H9 (cell line): ENCODE data around the gene IL16. TPM values are rescaled to one million over a fixed set of nuclear protein-coding genes. Genes with fewer than 3 reads are reported as not detected.

Source experiments
- DNase-seq: peaks from one replicate; pipeline ENCODE4 v3.0.0-alpha.2; 2017
- H2AFZ ChIP-seq: one replicate; pipeline ENCODE4 v1.6.1; 2013; ENCODE audit warnings: mild to moderate bottlenecking, low read length, control low read depth, moderate library complexity
- H2AK5ac ChIP-seq: 2 replicates; pipeline ENCODE4 v1.6.1; 2013; ENCODE audit warnings: low read length, control low read depth, mixed read lengths; ENCODE audit not compliant: insufficient read length
- H2BK120ac ChIP-seq: one replicate; pipeline ENCODE4 v1.6.1; 2013; ENCODE audit warnings: low read depth, mild to moderate bottlenecking, low read length, control low read depth, inconsistent platforms; ENCODE audit not compliant: poor library complexity, severe bottlenecking
- H2BK12ac ChIP-seq: 2 replicates; pipeline ENCODE4 v1.6.1; 2013; ENCODE audit warnings: low read length, control low read depth, mixed read lengths, low read depth; ENCODE audit not compliant: insufficient read length
- H2BK15ac ChIP-seq: 2 replicates; pipeline ENCODE4 v1.6.1; 2013; ENCODE audit warnings: low read depth, low read length, control low read depth
- H2BK20ac ChIP-seq: one replicate; pipeline ENCODE4 v1.6.1; 2013; ENCODE audit warnings: low read depth, mild to moderate bottlenecking, low read length, control low read depth, inconsistent platforms; ENCODE audit not compliant: poor library complexity, severe bottlenecking
- H2BK5ac ChIP-seq: 2 replicates; pipeline ENCODE4 v1.6.1; 2013; ENCODE audit warnings: low read length, control low read depth, mixed read lengths; ENCODE audit not compliant: insufficient read length
- H3K14ac ChIP-seq: 2 replicates; pipeline ENCODE4 v1.6.1; 2013; ENCODE audit warnings: low read length, control low read depth; ENCODE audit not compliant: insufficient read depth
- H3K18ac ChIP-seq: 2 replicates; pipeline ENCODE4 v1.6.1; 2013; ENCODE audit warnings: low read depth, mild to moderate bottlenecking, mixed read lengths, low read length, control low read depth; ENCODE audit not compliant: insufficient read length
- H3K23ac ChIP-seq: 2 replicates; pipeline ENCODE4 v1.6.1; 2013; ENCODE audit warnings: low read length, control low read depth, mixed read lengths, low read depth; ENCODE audit not compliant: insufficient read length
- H3K23me2 ChIP-seq: 2 replicates; pipeline ENCODE4 v1.6.1; 2013; ENCODE audit warnings: low read depth, mild to moderate bottlenecking, mixed read lengths, low read length, control low read depth; ENCODE audit not compliant: insufficient read length, poor library complexity, severe bottlenecking
- H3K27ac ChIP-seq: 2 replicates; pipeline ENCODE4 v1.5.1; 2013; ENCODE audit warnings: low read length, control low read depth, mixed read lengths, low read depth; ENCODE audit not compliant: insufficient read length
- H3K27me3 ChIP-seq: 2 replicates; pipeline ENCODE4 v1.6.1; 2013; ENCODE audit warnings: low read length, control low read depth, inconsistent platforms; ENCODE audit not compliant: insufficient read depth
- H3K4ac ChIP-seq: 2 replicates; pipeline ENCODE4 v1.6.1; 2013; ENCODE audit warnings: low read depth, mild to moderate bottlenecking, control low read depth, inconsistent platforms, low read length, moderate library complexity
- H3K4me1 ChIP-seq: 2 replicates; pipeline ENCODE4 v1.6.1; 2013; ENCODE audit warnings: low read length, control low read depth, inconsistent platforms; ENCODE audit not compliant: insufficient read depth
- H3K4me2 ChIP-seq: 2 replicates; pipeline ENCODE4 v1.6.1; 2013; ENCODE audit warnings: low read length, control low read depth, mixed read lengths; ENCODE audit not compliant: insufficient read length, insufficient read depth
- H3K56ac ChIP-seq: 2 replicates; pipeline ENCODE4 v1.6.1; 2013; ENCODE audit warnings: low read depth, mild to moderate bottlenecking, mixed read lengths, low read length, control low read depth; ENCODE audit not compliant: insufficient read length
- H3K79me1 ChIP-seq: 2 replicates; pipeline ENCODE4 v1.6.1; 2013; ENCODE audit warnings: low read depth, mild to moderate bottlenecking, moderate library complexity, low read length, control low read depth, inconsistent platforms; ENCODE audit not compliant: insufficient read depth, poor library complexity, severe bottlenecking
- H3K79me2 ChIP-seq: 2 replicates; pipeline ENCODE4 v1.6.1; 2013; ENCODE audit warnings: low read length, control low read depth, inconsistent platforms; ENCODE audit not compliant: insufficient read depth
- H3K9ac ChIP-seq: 2 replicates; pipeline ENCODE4 v1.6.1; 2013; ENCODE audit warnings: low read length, control low read depth, mixed read lengths; ENCODE audit not compliant: insufficient read length; ENCODE audit errors: extremely low read depth
- H3K9me3 ChIP-seq: one replicate; pipeline ENCODE4 v1.6.1; 2013; ENCODE audit warnings: low read depth, low read length, inconsistent platforms; ENCODE audit not compliant: control insufficient read depth
- H3T11ph ChIP-seq: one replicate; pipeline ENCODE4 v1.6.1; 2013; ENCODE audit warnings: mild to moderate bottlenecking, low read length, control low read depth, inconsistent platforms
- H4K20me1 ChIP-seq: one replicate; pipeline ENCODE4 v1.6.1; 2013; ENCODE audit not compliant: control insufficient read depth, insufficient read length, insufficient read depth
- H4K5ac ChIP-seq: 2 replicates; pipeline ENCODE4 v1.6.1; 2013; ENCODE audit warnings: low read depth, mild to moderate bottlenecking, mixed read lengths, low read length, control low read depth; ENCODE audit not compliant: insufficient read length
- H4K8ac ChIP-seq: replicated peaks from 2 replicates; pipeline ENCODE4 v1.6.1; 2013; ENCODE audit warnings: low read length, control low read depth, mixed read lengths, low read depth; ENCODE audit not compliant: insufficient read length
- H4K91ac ChIP-seq: 2 replicates; pipeline ENCODE4 v1.6.1; 2013; ENCODE audit warnings: low read depth, mild to moderate bottlenecking, moderate library complexity, mixed read lengths, low read length, control low read depth; ENCODE audit not compliant: insufficient read length
- H3K27ac Mint-ChIP-seq, 3 experiments: 2 replicates in 2 of 3; 3 replicates in 1 of 3; pipeline ENCODE4 v1.8.0; 2020 to 2021; ENCODE audit warnings: mixed read lengths in 3 of 3, mild to moderate bottlenecking in 1 of 3, moderate library complexity in 1 of 3
- H3K27me3 Mint-ChIP-seq: 2 replicates; pipeline ENCODE4 v1.8.0; 2021; ENCODE audit warnings: low read depth, mild to moderate bottlenecking, moderate library complexity, mixed read lengths
- H3K36me3 Mint-ChIP-seq, 3 experiments: 2 replicates in 2 of 3; 3 replicates in 1 of 3; pipeline ENCODE4 v1.8.0; 2020 to 2021; ENCODE audit warnings: low read depth in 3 of 3, mixed read lengths in 3 of 3; ENCODE audit not compliant: insufficient read depth in 1 of 3
- H3K4me1 Mint-ChIP-seq, 2 experiments: 2 replicates each; pipeline ENCODE4 v1.8.0; 2020; ENCODE audit warnings: mixed read lengths in 2 of 2
- H3K4me3 Mint-ChIP-seq, 2 experiments: 2 replicates in 1 of 2; 3 replicates in 1 of 2; pipeline ENCODE4 v1.8.0; 2020 to 2021; ENCODE audit warnings: mild to moderate bottlenecking in 2 of 2, mixed read lengths in 2 of 2, moderate library complexity in 1 of 2
- H3K9me3 Mint-ChIP-seq, 2 experiments: 2 replicates in 1 of 2; 3 replicates in 1 of 2; pipeline ENCODE4 v1.8.0; 2020; ENCODE audit warnings: mild to moderate bottlenecking in 2 of 2, mixed read lengths in 2 of 2, moderate library complexity in 1 of 2
- CTCF ChIP-seq: fragments of 200-600 bp; sonication (generic); conservative IDR thresholded peaks from 3 replicates; pipeline ENCODE4 v1.8.0; 2021; ENCODE audit warnings: antibody characterized with exemption, mild to moderate bottlenecking
- WGBS: extraction: QIAGEN DNeasy Blood & Tissue Kit; methylation state at CpG from one replicate; pipeline ENCODE4 v1.1.7; 2013; ENCODE audit warnings: missing lambda C conversion rate, low lambda C conversion rate, mixed read lengths; ENCODE audit not compliant: insufficient read length; ENCODE audit errors: extremely low coverage; 5-methylcytosine and 5-hydroxymethylcytosine counted together
- total RNA-seq: library from RNA; stranded (reverse); gene quantifications from 2 replicates; pipeline ENCODE4 v1.2.1, GENCODE V29; 2021

The IL16 gene
- total RNA-seq, 1 experiment from 2014 or later = 0.28 TPM

DNA sequence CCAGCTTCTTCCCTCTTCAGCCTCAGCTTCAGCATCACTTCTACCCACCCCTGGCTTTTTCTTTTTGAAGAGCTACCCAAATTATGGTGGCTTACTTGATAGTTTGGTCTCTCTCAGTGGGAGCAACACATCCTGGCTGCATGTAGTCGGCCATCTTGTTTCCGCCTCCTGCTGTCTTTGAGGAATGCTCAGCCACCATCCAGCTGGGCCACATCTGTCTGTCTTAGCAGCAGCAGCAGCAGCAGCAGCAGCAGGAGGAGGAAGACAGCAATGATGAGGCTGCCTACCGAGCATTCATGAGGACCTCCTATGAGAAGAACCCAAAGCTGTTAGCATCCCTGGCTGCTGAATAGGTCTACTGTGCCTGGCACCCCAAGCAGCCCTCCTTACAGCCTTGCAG lies 19.7 kb downstream of the IL16 start:
- Histone ChIP-seq H3K23ac (no peak overlapping the region), H3K9me3 (no peaks in the 10 kb centered on the region), H3K18ac (no peak overlapping the region), H2AFZ (no peak overlapping the region), H3K79me2 (no peaks in the 10 kb centered on the region), H4K5ac (no peak overlapping the region), H3K56ac (no peak overlapping the region), H3K79me1 (no peaks in the 10 kb centered on the region), H3K9ac (no peak overlapping the region), H2AK5ac (no peak overlapping the region), H2BK120ac (no peak overlapping the region), H3K23me2 (no peaks in the 10 kb centered on the region), H3K27ac (no peak overlapping the region), H2BK15ac (no peak overlapping the region), H4K20me1 (no peaks in the 10 kb centered on the region), H3K14ac (no peak overlapping the region), H3K4me2 (no peak overlapping the region), H4K91ac (no peak overlapping the region), H3K27me3 (no peaks in the 10 kb centered on the region), H3T11ph (no peak overlapping the region), H2BK12ac (no peak overlapping the region), H3K4ac (no peak overlapping the region), H2BK5ac (no peak overlapping the region), H2BK20ac (no peak overlapping the region), H4K8ac (no peak overlapping the region), H3K4me1 (no peaks in the 10 kb centered on the region; the same call in 1 of the 2 replicates)
- Mint-ChIP-seq H3K27ac (peak overlapping the region in 1 of 3 experiments; percentile 80; a peak in 2 of 7 replicates), H3K27me3 (peaks cover 5% of the 10 kb centered on the region), H3K4me3 (no peak overlapping the region), H3K4me1 (peaks cover 8 to 12% of the 10 kb centered on the region in 2 experiments), H3K36me3 (peaks cover 0 to 16% (median 7%) of the 10 kb centered on the region in 3 experiments; a peak in 4 of 7 replicates), H3K9me3 (peaks cover 19 to 22% of the 10 kb centered on the region in 2 experiments; a peak in 4 of 5 replicates)
- DNase-seq = peak; percentile 68
- TF ChIP-seq CTCF = no peak
- WGBS = no CpG with 5 or more reads among the region's 3 CpGs
